H1 (cell line): Measurements from ENCODE around the gene RUFY3. TPM values are rescaled to one million over a fixed set of nuclear protein-coding genes. Genes with fewer than 3 reads are reported as not detected.
"Not testable (repeated sequence)": the region's sequence is repeated elsewhere in the genome, so short reads cannot be mapped to it uniquely, and the experiment has no call there.

ENCODE experiments used
- CTCF ChIA-PET: fragments of 300-600 bp; sonication (Branson Sonifier 250); formaldehyde crosslinking; loops from one replicate; lab custom pipeline; 2021; ENCODE audit not compliant: partially characterized antibody; lab: Charles Lee
- POLR2A ChIA-PET: fragments of 300-600 bp; sonication (Branson Sonifier 250); formaldehyde crosslinking; loops from one replicate; lab custom pipeline; 2021; ENCODE audit warnings: inconsistent platforms; ENCODE audit not compliant: partially characterized antibody; lab: Charles Lee
- DNase-seq, 2 experiments: peaks; one replicate each; pipeline versions ENCODE4 v3.0.0 to v3.0.0-alpha.2; 2010 to 2022; ENCODE audit warnings: low spot score in 2 of 2, low read depth in 1 of 2, mixed read lengths in 1 of 2
- FAIRE-seq: peaks from 2 replicates; lab custom pipeline; 2011; peaks lifted over from hg19 to GRCh38; lab: Jason Lieb, UNC
- H2AFZ ChIP-seq: 2 replicates; pipeline ENCODE4 v1.8.1; 2012; ENCODE audit warnings: low read length, inconsistent platforms
- H2AK5ac ChIP-seq: 2 replicates; pipeline ENCODE4 v1.6.1; 2013; ENCODE audit warnings: low read depth, low read length
- H2BK120ac ChIP-seq: replicated peaks from 2 replicates; pipeline ENCODE3; 2013; ENCODE audit warnings: low read depth, low read length, inconsistent platforms
- H2BK12ac ChIP-seq: 2 replicates; pipeline ENCODE4 v1.6.1; 2013; ENCODE audit warnings: low read depth, low read length
- H2BK15ac ChIP-seq: 2 replicates; pipeline ENCODE4 v1.6.1; 2013; ENCODE audit warnings: low read length
- H2BK20ac ChIP-seq: 2 replicates; pipeline ENCODE4 v1.6.1; 2013; ENCODE audit warnings: low read length
- H2BK5ac ChIP-seq: 2 replicates; pipeline ENCODE4 v1.6.1; 2013; ENCODE audit warnings: low read depth, low read length
- H3K14ac ChIP-seq: 2 replicates; pipeline ENCODE4 v1.6.1; 2013; ENCODE audit warnings: inconsistent platforms; ENCODE audit not compliant: insufficient read length
- H3K18ac ChIP-seq: 2 replicates; pipeline ENCODE4 v1.6.1; 2013; ENCODE audit warnings: low read length; ENCODE audit errors: extremely low read depth
- H3K23ac ChIP-seq: 2 replicates; pipeline ENCODE4 v1.6.1; 2013; ENCODE audit warnings: inconsistent platforms; ENCODE audit not compliant: insufficient read length
- H3K23me2 ChIP-seq: 2 replicates; pipeline ENCODE4 v1.6.1; 2013; ENCODE audit warnings: low read depth, low read length
- H3K27ac ChIP-seq: 2 replicates; pipeline ENCODE4 v1.6.1; 2011; ENCODE audit warnings: low read depth, low read length, inconsistent platforms
- H3K27me3 ChIP-seq, 4 experiments: replicated peaks in 1 of 4; 1 replicate in 1 of 4; 2 replicates in 3 of 4; pipeline versions ENCODE4 v1.6.1 to v1.8.1; 2011 to 2013; ENCODE audit warnings: low read length in 3 of 4, mild to moderate bottlenecking in 3 of 4, inconsistent platforms in 2 of 4, mixed read lengths in 2 of 4, moderate library complexity in 1 of 4; ENCODE audit not compliant: control insufficient read depth in 3 of 4, insufficient read depth in 3 of 4; ENCODE audit errors: extremely low read depth in 1 of 4
- H3K36me3 ChIP-seq, 4 experiments: 2 replicates each; pipeline versions ENCODE4 v1.6.1 to v1.8.1; 2011 to 2013; ENCODE audit warnings: mild to moderate bottlenecking in 4 of 4, low read length in 3 of 4, moderate library complexity in 2 of 4, control low read depth in 1 of 4, inconsistent platforms in 1 of 4; ENCODE audit not compliant: insufficient read depth in 4 of 4, control insufficient read depth in 2 of 4
- H3K4ac ChIP-seq: replicated peaks from 2 replicates; pipeline ENCODE3; 2013; ENCODE audit warnings: low read length, low read depth, mixed read lengths, inconsistent platforms; ENCODE audit not compliant: insufficient read length
- H3K4me1 ChIP-seq, 4 experiments: replicated peaks in 1 of 4; 1 replicate in 1 of 4; 2 replicates in 3 of 4; pipeline versions ENCODE4 v1.6.1 to v1.8.1; 2011 to 2013; ENCODE audit warnings: low read length in 3 of 4, inconsistent platforms in 2 of 4, mixed read lengths in 1 of 4; ENCODE audit not compliant: insufficient read depth in 4 of 4, control insufficient read depth in 3 of 4
- H3K4me2 ChIP-seq, 2 experiments: 2 replicates each; pipeline versions ENCODE4 v1.6.1 to v1.8.1; 2011 to 2013; ENCODE audit warnings: low read depth in 2 of 2, low read length in 2 of 2, control low read depth in 1 of 2, inconsistent platforms in 1 of 2, mild to moderate bottlenecking in 1 of 2; ENCODE audit not compliant: insufficient read depth in 1 of 2
- H3K4me3 ChIP-seq, 4 experiments: fragments of 200-600, 300-600 bp in 1 of 4; sonication (generic), shearing (Covaris generic), sonication (Bioruptor Twin) in 1 of 4; 2 replicates each; pipeline versions ENCODE4 v1.5.1 to v1.8.1; 2011 to 2016; ENCODE audit warnings: low read length in 4 of 4, low read depth in 3 of 4, control low read depth in 2 of 4, inconsistent platforms in 2 of 4, mild to moderate bottlenecking in 2 of 4, mixed read lengths in 1 of 4, moderate library complexity in 1 of 4; ENCODE audit not compliant: insufficient read depth in 2 of 4; ENCODE audit errors: extremely low read depth in 1 of 4
- H3K56ac ChIP-seq: replicated peaks from 2 replicates; pipeline ENCODE3; 2013; ENCODE audit warnings: low read depth, mild to moderate bottlenecking, mixed read lengths, low read length, inconsistent platforms; ENCODE audit not compliant: insufficient read length
- H3K79me1 ChIP-seq: 2 replicates; pipeline ENCODE4 v1.6.1; 2013; ENCODE audit warnings: low read depth, low read length, control low read depth
- H3K79me2 ChIP-seq, 2 experiments: 2 replicates each; pipeline versions ENCODE4 v1.6.1 to v1.8.1; 2012 to 2013; ENCODE audit warnings: low read length in 2 of 2, mild to moderate bottlenecking in 2 of 2, inconsistent platforms in 1 of 2; ENCODE audit not compliant: insufficient read depth in 2 of 2, control insufficient read depth in 1 of 2
- H3K9ac ChIP-seq, 4 experiments: replicated peaks in 1 of 4; 1 replicate in 1 of 4; 2 replicates in 3 of 4; pipeline versions ENCODE4 v1.6.1 to v1.8.1; 2011 to 2013; ENCODE audit warnings: low read depth in 3 of 4, low read length in 3 of 4, control low read depth in 2 of 4, mild to moderate bottlenecking in 2 of 4, moderate library complexity in 2 of 4, inconsistent platforms in 1 of 4; ENCODE audit errors: extremely low read depth in 1 of 4
- H3K9me3 ChIP-seq, 2 experiments: 2 replicates each; pipeline versions ENCODE4 v1.6.1 to v1.8.1; 2012 to 2013; ENCODE audit warnings: mild to moderate bottlenecking in 2 of 2, moderate library complexity in 2 of 2, control low read depth in 1 of 2, inconsistent platforms in 1 of 2, low read depth in 1 of 2, low read length in 1 of 2, mixed read lengths in 1 of 2; ENCODE audit not compliant: insufficient read depth in 2 of 2
- H4K20me1 ChIP-seq, 2 experiments: replicated peaks in 1 of 2; 2 replicates each; pipeline versions ENCODE3 to v1.8.1; 2011 to 2013; ENCODE audit warnings: inconsistent platforms in 2 of 2, low read length in 2 of 2, mild to moderate bottlenecking in 1 of 2; ENCODE audit not compliant: insufficient read depth in 2 of 2, control insufficient read depth in 1 of 2
- H4K5ac ChIP-seq: 2 replicates; pipeline ENCODE4 v1.6.1; 2013; ENCODE audit warnings: low read length, low read depth, mixed read lengths, inconsistent platforms; ENCODE audit not compliant: insufficient read length
- H4K8ac ChIP-seq: 2 replicates; pipeline ENCODE4 v1.8.0; 2013; ENCODE audit warnings: mild to moderate bottlenecking, moderate library complexity, low read length, inconsistent platforms; ENCODE audit not compliant: insufficient read depth; ENCODE audit errors: extremely low read depth
- H4K91ac ChIP-seq: replicated peaks from 2 replicates; pipeline ENCODE3; 2013; ENCODE audit warnings: low read length, mixed read lengths, inconsistent platforms; ENCODE audit not compliant: insufficient read length
- KDM1A ChIP-seq: fragments of 200-600, 300-600 bp; sonication (generic); IDR thresholded peaks from 2 replicates; pipeline ENCODE4 v1.7.1; 2016; ENCODE audit warnings: mild to moderate bottlenecking, low read length, borderline replicate concordance
- WGBS, 2 experiments: shearing (Covaris generic) in 1 of 2; methylation state at CpG; one replicate each; pipeline versions ENCODE4 v1.1.6 to v1.1.7; 2013 to 2015; ENCODE audit warnings: low lambda C conversion rate in 2 of 2, mixed read lengths in 2 of 2, inconsistent platforms in 1 of 2, low coverage in 1 of 2, missing lambda C conversion rate in 1 of 2; ENCODE audit not compliant: insufficient replicate concordance in 2 of 2, insufficient coverage in 1 of 2, insufficient read length in 1 of 2; ENCODE audit errors: extremely low coverage in 1 of 2, missing lambda C conversion rate in 1 of 2; 5-methylcytosine and 5-hydroxymethylcytosine counted together
- polyA plus RNA-seq, 7 experiments: library from polyadenylated mRNA; depleted of rRNA in 3 of 7; stranded (reverse) in 5 of 7; unstranded in 2 of 7; fragments of >200 nt in 5 of 7; fragments of 200-250 nt in 2 of 7; gene quantifications; 1 replicate in 5 of 7; 2 replicates in 1 of 7; 4 replicates in 1 of 7; pipeline versions ENCODE4 v1.2.1 to v1.2.3, GENCODE V29; 2011 to 2013; ENCODE audit warnings: missing spikeins in 2 of 7, mixed read lengths in 2 of 7
- total RNA-seq: library from RNA; stranded (reverse); fragmentation: NEBNext Ultra II Directional; extraction: Animal tissue kit (Norgen Biotek cat#: 25700); gene quantifications from 2 replicates; pipeline ENCODE4 v1.2.1, GENCODE V29; 2021

Gene RUFY3
- total and polyA plus RNA-seq, 2 of the 8 experiments (the other 6 are each of a cell fraction or from before 2014, with no cell fraction given): 7.8 to 33.1 TPM

DNA sequence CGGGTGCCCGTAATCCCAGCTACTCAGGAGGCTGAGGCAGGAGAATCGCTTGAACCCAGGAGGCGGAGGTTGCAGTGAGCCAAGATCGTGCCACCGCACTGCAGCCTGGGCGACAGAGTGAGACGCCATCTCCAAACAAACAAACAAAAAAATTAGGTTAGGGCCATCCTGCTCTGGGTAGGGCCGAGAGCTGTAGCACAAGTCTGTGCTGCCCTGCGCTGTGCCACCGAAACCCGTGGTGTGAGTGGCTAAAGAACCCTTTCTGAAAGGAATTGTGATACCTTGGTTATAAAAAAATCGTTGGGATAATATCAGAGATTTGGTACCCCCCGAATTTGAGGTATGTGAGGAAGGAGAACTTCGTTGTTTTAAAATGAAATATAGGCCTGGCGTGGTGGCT lies 118.9 kb downstream of the RUFY3 start:
- not testable (repeated sequence) for H2BK20ac ChIP-seq, H3K9me3 ChIP-seq, H3K27me3 ChIP-seq, H2BK5ac ChIP-seq, H3K4me1 ChIP-seq, H3K9ac ChIP-seq, H3K4ac ChIP-seq, H3K36me3 ChIP-seq, H4K20me1 ChIP-seq, FAIRE-seq, DNase-seq, H3K23me2 ChIP-seq, H4K5ac ChIP-seq, H2AK5ac ChIP-seq, H3K4me3 ChIP-seq, H3K79me1 ChIP-seq, H4K91ac ChIP-seq, H3K23ac ChIP-seq, H3K4me2 ChIP-seq, H3K14ac ChIP-seq, H3K56ac ChIP-seq
- ChIA-PET POLR2A (interaction anchor here (0.6 to 3.3 kb wide), 3 partner anchors 83 to 430 kb away, joined by 3 to 14 read pairs (median 3); no protein-coding TSS in a partner anchor), CTCF (interaction anchor here (0.9 kb wide), 1 partner anchor 170 kb away, joined by 5 read pairs; no protein-coding TSS in a partner anchor)
- TF ChIP-seq KDM1A: 0 out of 2 replicates have a peak, but pooled peaks have one; percentile 2
- TF ChIP-seq, all 59 proteins: peak for 1; not testable (repeated sequence) for 58
- H2BK15ac ChIP-seq, H2BK12ac ChIP-seq, H2BK120ac ChIP-seq, H3K18ac ChIP-seq, H2AFZ ChIP-seq, H4K8ac ChIP-seq, H3K27ac ChIP-seq: not testable (repeated sequence)
- peaks cover 26 to 37% of the 10 kb centered on the region in 2 experiments for H3K79me2 ChIP-seq
- 91% methylated on average over 16 of the region's 16 CpGs; no CpG with 5 or more reads in 1 of the 2 experiments for whole genome bisulfite sequencing, 2 experiments
